Measurements from ENCODE around the gene COL24A1.

COL24A1 gene

DNA sequence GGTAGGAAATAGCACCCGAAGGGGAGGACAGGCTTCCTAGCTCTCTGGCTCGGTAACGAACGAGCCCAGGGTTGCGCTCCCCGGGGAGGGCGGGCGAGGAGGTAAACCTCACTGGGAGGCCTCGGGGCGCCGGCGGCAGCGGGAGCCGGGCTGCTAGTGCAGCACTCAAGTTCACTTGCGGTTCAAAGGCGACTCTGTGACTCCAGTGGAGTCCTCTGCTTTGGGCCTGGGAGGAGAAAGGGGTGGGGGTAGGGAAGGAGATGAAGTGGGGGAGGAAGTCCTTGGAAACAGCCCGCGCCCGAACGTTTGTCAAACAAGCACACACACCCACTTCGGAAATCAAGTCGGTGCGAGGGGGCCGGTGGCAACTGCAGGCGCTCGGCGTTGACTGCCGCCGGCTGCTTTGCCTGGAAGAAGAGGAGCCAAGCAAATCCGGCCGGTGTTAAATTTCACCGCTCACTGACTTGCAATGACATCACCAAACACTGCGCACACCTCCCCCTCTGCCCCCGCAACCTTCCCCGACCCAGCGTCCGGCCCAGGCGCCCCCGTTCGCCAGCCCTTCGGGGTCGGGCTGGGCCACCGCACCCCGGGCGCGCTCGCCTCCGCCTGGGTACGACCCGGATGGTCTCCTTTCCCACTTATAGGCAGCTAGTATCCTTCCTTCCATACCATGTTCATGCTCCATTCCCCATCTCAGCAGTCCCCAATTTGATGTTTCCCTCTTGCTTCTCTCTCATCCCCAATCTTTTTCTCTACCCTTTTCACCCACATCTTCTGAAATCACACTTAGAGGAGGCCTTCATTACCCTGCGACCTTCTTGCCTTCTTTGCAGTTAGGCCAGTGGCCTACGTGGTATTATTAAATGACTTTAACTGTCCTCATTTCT is at the start of gene COL24A1:
Gene COL24A1, minus strand, starts transcription at position 207 of the 890 bp plus-strand sequence. CDS start 376 bp downstream, outside the sequence.
- in situ Hi-C loops (cut with HindIII; ENCODE audit: low pct_ligation_motif_present, low pct_unique_long_range_greater_than_20kb, low sequenced_read_pairs): no loop called here
- peak; percentile 13 for DNase-seq

DNA sequence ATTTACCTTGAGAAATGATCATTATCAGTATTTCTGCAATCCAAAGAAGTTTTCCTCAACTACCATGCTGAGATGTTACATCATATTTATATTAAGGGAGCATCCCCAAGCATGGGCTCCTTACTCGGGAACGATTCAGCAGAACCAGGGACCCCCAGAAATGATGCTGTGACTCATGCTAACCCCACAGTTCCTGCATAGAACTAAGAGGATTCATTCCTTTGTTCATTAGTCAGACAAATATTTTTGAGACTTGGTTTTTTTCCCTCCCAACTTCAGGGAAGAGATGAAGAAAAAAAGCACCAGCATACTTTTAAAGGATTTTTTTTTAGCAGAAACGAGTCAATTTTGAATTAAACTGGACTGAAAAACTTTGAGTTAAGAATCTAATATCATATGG is 49.2 kb upstream of the COL24A1 start:
- DNase-seq: no peak
- in situ Hi-C loops (cut with HindIII; ENCODE audit: low pct_ligation_motif_present, low pct_unique_long_range_greater_than_20kb, low sequenced_read_pairs): no loop called here

DNA sequence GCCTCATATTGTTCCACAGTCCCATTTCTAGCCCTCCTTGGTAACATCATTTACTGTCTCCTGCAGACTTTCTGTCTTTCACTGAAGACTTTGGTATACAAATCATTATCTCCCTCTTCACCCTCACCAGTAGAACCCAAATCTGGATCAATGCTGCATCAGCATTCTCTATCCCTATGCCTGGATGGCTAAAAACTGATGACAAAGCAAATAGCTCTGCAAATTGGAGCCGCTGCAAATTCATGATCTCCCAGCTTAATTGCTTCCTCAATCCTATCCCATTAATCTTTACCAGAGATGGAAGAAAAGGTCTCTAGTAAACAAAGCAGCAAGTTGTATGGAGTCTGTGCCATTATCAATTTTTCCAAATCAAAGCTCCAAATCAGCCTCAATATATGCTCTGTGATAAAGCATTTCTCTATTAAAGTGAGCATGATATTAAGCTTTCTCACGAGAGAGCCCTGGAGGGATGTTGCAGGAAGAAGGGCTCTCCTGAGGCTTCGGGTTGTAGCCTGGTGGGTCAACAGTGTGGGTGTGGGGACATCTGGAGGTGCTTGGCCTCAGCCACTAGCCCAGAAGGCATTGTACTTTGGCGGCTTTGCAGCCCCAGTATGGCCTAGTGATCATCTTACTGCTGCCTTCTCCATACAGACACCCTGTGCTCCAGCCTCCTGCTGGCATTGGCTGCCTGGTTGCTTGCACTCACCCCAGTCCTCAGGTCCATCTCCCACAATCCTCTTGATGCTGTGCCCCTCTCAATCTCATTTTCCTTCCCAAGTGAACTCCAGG is 46.2 kb upstream of the COL24A1 start:
- DNase-seq: no peak
- in situ Hi-C loops (cut with HindIII; ENCODE audit: low pct_ligation_motif_present, low pct_unique_long_range_greater_than_20kb, low sequenced_read_pairs): no loop called here

- in situ Hi-C loops (cut with HindIII; ENCODE audit: low pct_ligation_motif_present, low pct_unique_long_range_greater_than_20kb, low sequenced_read_pairs): no loop called here
- no peak for DNase-seq
Observed at GRCh38 chr1:86201311-86201710, 44.7 kb upstream of the COL24A1 start.

- no peak for DNase-seq
- in situ Hi-C loops (cut with HindIII; ENCODE audit: low pct_ligation_motif_present, low pct_unique_long_range_greater_than_20kb, low sequenced_read_pairs): no loop called here
Observed at GRCh38 chr1:86200901-86201300, 44.3 kb upstream of the COL24A1 start.

- no peak for DNase-seq
- in situ Hi-C loops (cut with HindIII; ENCODE audit: low pct_ligation_motif_present, low pct_unique_long_range_greater_than_20kb, low sequenced_read_pairs): no loop called here
Observed at GRCh38 chr1:86197206-86197855, 40.8 kb upstream of the COL24A1 start.

- no peak for DNase-seq
- in situ Hi-C loops (cut with HindIII; ENCODE audit: low pct_ligation_motif_present, low pct_unique_long_range_greater_than_20kb, low sequenced_read_pairs): no loop called here
Observed at GRCh38 chr1:86195281-86195680, 38.7 kb upstream of the COL24A1 start.

DNA sequence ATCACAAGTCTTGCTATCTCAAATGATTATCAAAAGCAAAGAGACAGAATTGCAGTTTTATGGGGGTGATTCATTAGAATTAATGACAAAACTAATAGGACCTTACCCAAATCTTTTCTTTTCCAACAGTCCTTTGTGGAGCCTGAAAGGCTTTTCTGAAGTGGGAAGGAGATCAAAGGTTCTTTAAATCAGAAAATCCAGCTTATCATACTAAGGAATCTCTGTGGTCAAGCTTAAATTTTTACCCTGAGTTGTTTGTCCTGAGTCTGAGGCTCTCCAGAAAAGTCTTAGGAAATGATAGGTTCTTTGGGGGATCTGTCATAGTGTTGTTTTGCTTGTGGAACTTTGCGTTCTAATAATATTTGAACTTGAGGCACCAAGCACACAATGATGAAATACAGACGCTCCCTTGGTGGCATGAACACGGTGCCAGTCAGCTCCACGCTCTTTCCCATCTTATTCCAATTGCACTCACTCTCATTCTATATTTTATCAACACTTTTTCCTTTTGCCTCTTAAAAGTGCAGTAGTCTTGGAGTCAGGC is 38.0 kb upstream of the COL24A1 start:
- in situ Hi-C loops (cut with HindIII; ENCODE audit: low pct_ligation_motif_present, low pct_unique_long_range_greater_than_20kb, low sequenced_read_pairs): no loop called here
- no peak for DNase-seq

DNA sequence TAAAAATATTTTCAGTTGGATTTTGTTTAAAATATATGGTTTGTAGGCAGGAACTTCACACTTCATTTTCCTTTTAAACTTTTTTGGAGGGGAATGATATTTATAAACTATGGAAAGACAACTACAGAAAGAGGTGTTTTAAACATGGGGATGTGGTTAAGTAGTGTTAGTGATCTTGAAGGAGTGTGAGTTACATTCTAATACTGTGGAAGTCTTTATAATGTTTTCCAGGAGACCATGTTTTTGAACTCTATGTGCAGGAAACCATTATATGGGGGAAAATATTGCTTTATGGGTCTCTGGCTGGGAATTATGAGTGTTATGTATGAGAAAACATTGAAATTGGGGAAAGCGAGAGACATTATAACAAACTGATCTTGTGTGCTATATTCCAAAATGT is 35.8 kb upstream of the COL24A1 start:
- in situ Hi-C loops (cut with HindIII; ENCODE audit: low pct_ligation_motif_present, low pct_unique_long_range_greater_than_20kb, low sequenced_read_pairs): no loop called here
- no peak for DNase-seq

DNA sequence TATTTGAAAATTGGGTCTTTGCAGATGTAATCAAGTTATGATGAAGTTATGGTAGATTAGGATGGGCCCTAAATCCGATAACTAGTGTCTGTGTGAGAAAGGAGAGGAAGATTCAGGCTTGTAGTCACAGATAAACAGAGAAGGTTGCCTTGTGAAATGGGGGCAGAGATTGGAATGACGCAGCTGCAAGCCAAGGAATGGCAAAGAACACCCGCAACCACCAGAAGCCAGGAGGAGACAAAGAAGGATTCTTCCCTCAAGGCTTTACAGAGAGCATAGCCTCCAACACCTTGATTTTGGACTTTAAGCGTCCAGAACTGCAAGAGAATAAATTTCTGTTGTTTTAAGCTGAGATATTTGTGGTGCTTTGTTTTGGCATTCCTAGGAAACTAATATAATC is 35.4 kb upstream of the COL24A1 start:
- DNase-seq: no peak
- in situ Hi-C loops (cut with HindIII; ENCODE audit: low pct_ligation_motif_present, low pct_unique_long_range_greater_than_20kb, low sequenced_read_pairs): no loop called here

GRCh38 chr1:86190873-86191272 is 34.3 kb upstream of the COL24A1 start:
- in situ Hi-C loops (cut with HindIII; ENCODE audit: low pct_ligation_motif_present, low pct_unique_long_range_greater_than_20kb, low sequenced_read_pairs): no loop called here
- no peak for DNase-seq

GRCh38 chr1:86184426-86184825 is 27.9 kb upstream of the COL24A1 start:
- in situ Hi-C loops (cut with HindIII; ENCODE audit: low pct_ligation_motif_present, low pct_unique_long_range_greater_than_20kb, low sequenced_read_pairs): no loop called here
- no peak for DNase-seq

DNA sequence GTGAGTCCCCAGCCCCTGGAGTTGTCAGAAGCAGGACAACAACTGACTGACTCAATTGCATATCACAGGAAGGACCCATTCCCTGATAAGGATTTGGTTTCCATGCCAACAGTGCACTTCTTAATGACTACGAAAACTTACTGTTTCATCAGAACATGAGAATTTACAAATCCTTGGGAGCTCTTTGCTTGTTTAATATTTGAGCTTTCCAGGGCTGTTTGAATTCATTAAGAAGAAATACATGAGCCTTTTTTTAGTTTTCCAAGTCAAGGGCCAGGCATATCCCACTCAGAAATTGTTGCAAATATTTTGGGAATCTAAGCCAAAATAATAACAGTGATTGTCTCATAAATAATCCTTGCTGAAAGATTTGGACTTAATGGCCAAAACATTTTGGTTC is 27.2 kb upstream of the COL24A1 start:
- no peak for DNase-seq
- in situ Hi-C loops (cut with HindIII; ENCODE audit: low pct_ligation_motif_present, low pct_unique_long_range_greater_than_20kb, low sequenced_read_pairs): no loop called here

DNA sequence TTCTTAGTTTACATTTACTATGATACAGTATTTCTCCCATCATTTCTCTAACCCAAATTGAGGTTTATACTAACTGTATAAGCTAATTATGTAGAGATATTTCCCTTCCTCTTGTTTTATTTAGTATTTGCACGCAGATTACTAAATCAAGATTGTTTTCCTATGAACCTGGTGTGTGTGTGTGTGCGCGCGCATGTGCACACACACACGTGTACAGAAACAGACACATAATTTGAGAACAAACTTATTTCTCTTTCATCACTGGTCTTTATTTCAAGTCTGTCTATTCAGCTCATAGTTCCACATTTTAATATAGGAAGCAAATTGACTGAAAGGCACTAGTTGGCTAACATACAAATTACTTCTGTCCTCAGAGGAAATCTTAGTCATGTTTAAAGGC is 19.7 kb upstream of the COL24A1 start:
- DNase-seq: no peak
- in situ Hi-C loops (cut with HindIII; ENCODE audit: low pct_ligation_motif_present, low pct_unique_long_range_greater_than_20kb, low sequenced_read_pairs): no loop called here

DNA sequence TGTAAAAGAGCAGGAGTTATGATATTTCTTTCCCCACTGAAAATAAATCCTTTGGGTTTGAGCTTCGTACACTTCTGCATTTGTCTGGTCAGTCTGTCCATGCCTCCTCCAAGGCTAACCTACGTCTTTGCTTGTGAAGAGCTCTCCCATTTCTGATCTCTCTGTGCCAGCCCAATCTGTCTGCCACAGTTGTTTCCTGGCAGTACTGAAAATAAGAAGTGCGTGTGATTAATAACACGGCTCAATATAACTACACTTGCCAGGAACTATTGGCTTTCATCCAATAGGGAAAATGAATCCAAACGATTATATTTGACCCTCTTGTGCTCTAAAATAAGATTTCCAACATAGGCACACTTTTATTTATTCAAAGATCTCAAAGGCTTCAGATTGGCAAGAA is 19.2 kb upstream of the COL24A1 start:
- in situ Hi-C loops (cut with HindIII; ENCODE audit: low pct_ligation_motif_present, low pct_unique_long_range_greater_than_20kb, low sequenced_read_pairs): no loop called here
- no peak for DNase-seq

- peak; percentile 8 for DNase-seq
- in situ Hi-C loops (cut with HindIII; ENCODE audit: low pct_ligation_motif_present, low pct_unique_long_range_greater_than_20kb, low sequenced_read_pairs): no loop called here
Observed at GRCh38 chr1:86169625-86170024, 13.1 kb upstream of the COL24A1 start.

GRCh38 chr1:86159800-86160199 is 3.2 kb upstream of the COL24A1 start:
- in situ Hi-C loops (cut with HindIII; ENCODE audit: low pct_ligation_motif_present, low pct_unique_long_range_greater_than_20kb, low sequenced_read_pairs): no loop called here
- DNase-seq: no peak

- in situ Hi-C loops (cut with HindIII; ENCODE audit: low pct_ligation_motif_present, low pct_unique_long_range_greater_than_20kb, low sequenced_read_pairs): no loop called here
- DNase-seq: peak; percentile 4
Observed at GRCh38 chr1:86155807-86156565, 586 bp downstream of the COL24A1 start.

Measured in ACHN (cell line).